HG03103 (cell line): ENCODE measurements around the gene RAB3IL1.

Source experiments
- ATAC-seq: cut with Tn5 transposase; IDR thresholded peaks from one replicate; pipeline ENCODE4 v1.9.1; 2021; ENCODE audit warnings: low read depth; ENCODE audit not compliant: unreplicated experiment

RAB3IL1 gene

GRCh38 chr11:61851113-61851899 lies 66.1 kb downstream of the RAB3IL1 start:
- no peak for ATAC-seq

GRCh38 chr11:61850687-61851086 lies 66.7 kb downstream of the RAB3IL1 start:
- ATAC-seq = no peak

GRCh38 chr11:61848631-61849030 lies 68.7 kb downstream of the RAB3IL1 start:
- no peak for ATAC-seq

GRCh38 chr11:61847914-61848581 lies 69.3 kb downstream of the RAB3IL1 start:
- no peak for ATAC-seq
